ENCODE data around the gene IL5RA. TPM values are rescaled to one million over a fixed set of nuclear protein-coding genes. Genes with fewer than 3 reads are reported as not detected.

Gene IL5RA
- total RNA-seq, 1 experiment from 2014 or later = not detected

GRCh38 chr3:3084890-3085289 is 25.3 kb downstream of the IL5RA start:
- ChIA-PET POLR2A (no interaction called here), CTCF (no interaction called here)
- Histone ChIP-seq H3K27ac (ENCODE audit: low read length) (no peak overlapping the region), H3K9me3 (ENCODE audit: control insufficient read depth, insufficient read depth, low read depth, low read length) (no peaks in the 10 kb centered on the region), H3K36me3 (ENCODE audit: control insufficient read depth, insufficient read depth, low read length) (no peaks in the 10 kb centered on the region), H3K27me3 (ENCODE audit: control insufficient read depth, insufficient read depth, low read length) (no peaks in the 10 kb centered on the region), H3K4me3 (ENCODE audit: low read depth in 2 of 2, low read length in 2 of 2) (no peak overlapping the region), H3K4me1 (ENCODE audit: control insufficient read depth, insufficient read depth, low read length) (no peaks in the 10 kb centered on the region)
- no peak for TF ChIP-seq REST (IDR thresholded peaks at IDR 0.05; ENCODE audit: insufficient read depth in 1 of 2, low read depth in 2 of 2, low read length in 1 of 2)
- TF ChIP-seq POLR2AphosphoS5 (IDR thresholded peaks at IDR 0.05; ENCODE audit: low read depth, low read length) = no peak
- no peak for TF ChIP-seq CTCF (IDR thresholded peaks at IDR 0.05)
- no peak for TF ChIP-seq SIN3A (IDR thresholded peaks at IDR 0.05; ENCODE audit: borderline replicate concordance, insufficient read depth, low read depth, low read length)
- no peak for TF ChIP-seq TCF7L2 (IDR thresholded peaks at IDR 0.05; ENCODE audit: low read depth, low read length)
- BruUV-seq (replicated peaks) = no TSS peak
- intact Hi-C loops (cut with micrococcal nuclease; ENCODE audit: unreplicated experiment) (no loop called here), in situ Hi-C loops (cut with HindIII; ENCODE audit: low pct_unique_long_range_greater_than_20kb, low sequenced_read_pairs) (no loop called here)
- ATAC-seq = no peak
- no peak for DNase-seq (ENCODE audit: low read depth, low spot score)

- Histone ChIP-seq H3K36me3 (ENCODE audit: control insufficient read depth, insufficient read depth, low read length) (no peaks in the 10 kb centered on the region), H3K27ac (ENCODE audit: low read length) (no peak overlapping the region), H3K4me1 (ENCODE audit: control insufficient read depth, insufficient read depth, low read length) (no peaks in the 10 kb centered on the region), H3K9me3 (ENCODE audit: control insufficient read depth, insufficient read depth, low read depth, low read length) (no peaks in the 10 kb centered on the region), H3K4me3 (ENCODE audit: low read depth in 2 of 2, low read length in 2 of 2) (no peak overlapping the region), H3K27me3 (ENCODE audit: control insufficient read depth, insufficient read depth, low read length) (no peaks in the 10 kb centered on the region)
- no peak for TF ChIP-seq CTCF (IDR thresholded peaks at IDR 0.05)
- no peak for TF ChIP-seq TCF7L2 (IDR thresholded peaks at IDR 0.05; ENCODE audit: low read depth, low read length)
- ChIA-PET CTCF (no interaction called here), POLR2A (interaction anchor here (0.6 kb wide), 1 partner anchor 67 kb away, joined by 20 read pairs; no protein-coding TSS in a partner anchor)
- no TSS peak for BruUV-seq (replicated peaks)
- intact Hi-C loops (cut with micrococcal nuclease; ENCODE audit: unreplicated experiment) (no loop called here), in situ Hi-C loops (cut with HindIII; ENCODE audit: low pct_unique_long_range_greater_than_20kb, low sequenced_read_pairs) (no loop called here)
- ATAC-seq = no peak
- no peak for DNase-seq (ENCODE audit: low read depth, low spot score)
These were observed 27.8 kb downstream of the IL5RA start for GRCh38 chr3:3082234-3082924.

All from Panc1 (cell line).